Embryonic facial prominence (tissue), 1 donor: ENCODE measurements around the gene SEC24B.
"Not testable (repeated sequence)": the region's sequence is repeated elsewhere in the genome, so short reads cannot be mapped to it uniquely, and the experiment has no call there.

Source experiments
- DNase-seq: peaks from one replicate; pipeline ENCODE4 v3.0.0-alpha.2; 2016; ENCODE audit errors: extremely low spot score

SEC24B gene

GRCh38 chr4:109506890-109507289 lies 73.3 kb downstream of the SEC24B start:
- DNase-seq = no peak

- no peak for DNase-seq
These were observed 77.1 kb downstream of the SEC24B start for GRCh38 chr4:109510687-109511086.

GRCh38 chr4:109511414-109511813 lies 77.8 kb downstream of the SEC24B start:
- no peak for DNase-seq

GRCh38 chr4:109513368-109513767 lies 79.8 kb downstream of the SEC24B start:
- not testable (repeated sequence) for DNase-seq

GRCh38 chr4:109532182-109532581 lies 98.6 kb downstream of the SEC24B start:
- no peak for DNase-seq

- no peak for DNase-seq
These were observed 111.8 kb downstream of the SEC24B start for GRCh38 chr4:109545401-109545800.

GRCh38 chr4:109547394-109547793 lies 113.8 kb downstream of the SEC24B start:
- no peak for DNase-seq

GRCh38 chr4:109548655-109549054 lies 115.0 kb downstream of the SEC24B start:
- DNase-seq = no peak

GRCh38 chr4:109552237-109552636 lies 118.6 kb downstream of the SEC24B start:
- no peak for DNase-seq

- DNase-seq = no peak
These were observed 119.5 kb downstream of the SEC24B start for GRCh38 chr4:109553130-109553529.

GRCh38 chr4:109554971-109555370 lies 121.4 kb downstream of the SEC24B start:
- DNase-seq = no peak

GRCh38 chr4:109557433-109557832 lies 123.8 kb downstream of the SEC24B start:
- DNase-seq = no peak

- DNase-seq = not testable (repeated sequence)
These were observed 124.5 kb downstream of the SEC24B start for GRCh38 chr4:109558095-109558494.

GRCh38 chr4:109559625-109559982 lies 126.0 kb downstream of the SEC24B start:
- no peak for DNase-seq

- peak; percentile 72 for DNase-seq
These were observed 126.5 kb downstream of the SEC24B start, which contains the start of gene MCUB for GRCh38 chr4:109559983-109560686. TSS of gene MCUB (plus strand) at chr4:109560246. CDS start at chr4:109560338, 92 bp downstream.

- DNase-seq = peak; percentile 13
These were observed 127.3 kb downstream of the SEC24B start for GRCh38 chr4:109560687-109561461.

GRCh38 chr4:109562457-109563239 lies 129.0 kb downstream of the SEC24B start:
- no peak for DNase-seq

- no peak for DNase-seq
These were observed 137.9 kb downstream of the SEC24B start for GRCh38 chr4:109571494-109571893.

- no peak for DNase-seq
These were observed 138.5 kb downstream of the SEC24B start for GRCh38 chr4:109572154-109572553.

- DNase-seq = no peak
These were observed 140.8 kb downstream of the SEC24B start for GRCh38 chr4:109574443-109574850.

- no peak for DNase-seq
These were observed 141.6 kb downstream of the SEC24B start for GRCh38 chr4:109574931-109575804.
